Trophoblast cell (in vitro differentiated cells and primary cell): ENCODE data around the gene TEX44.

Experiments used
- DNase-seq, 2 donors: peaks; one replicate each; pipeline ENCODE4 v3.0.0-alpha.2; 2016
- H2AFZ ChIP-seq: 2 replicates; pipeline ENCODE4 v1.6.1; 2013; ENCODE audit warnings: low read length, moderate library complexity, mild to moderate bottlenecking; ENCODE audit not compliant: insufficient read depth, poor library complexity
- H2AK5ac ChIP-seq: 2 replicates; pipeline ENCODE4 v1.6.1; 2013; ENCODE audit warnings: mild to moderate bottlenecking, low read length
- H2BK120ac ChIP-seq: 2 replicates; pipeline ENCODE4 v1.6.1; 2013; ENCODE audit warnings: low read length, mild to moderate bottlenecking, moderate library complexity; ENCODE audit not compliant: insufficient read depth, poor library complexity
- H2BK12ac ChIP-seq: 2 replicates; pipeline ENCODE4 v1.6.1; 2013; ENCODE audit warnings: mild to moderate bottlenecking, low read length, moderate library complexity
- H2BK5ac ChIP-seq: 2 replicates; pipeline ENCODE4 v1.6.1; 2013; ENCODE audit warnings: low read length, low read depth, moderate library complexity, mild to moderate bottlenecking; ENCODE audit not compliant: poor library complexity
- H3K14ac ChIP-seq: 2 replicates; pipeline ENCODE4 v1.6.1; 2013; ENCODE audit warnings: mild to moderate bottlenecking, low read length
- H3K18ac ChIP-seq: 2 replicates; pipeline ENCODE4 v1.6.1; 2013; ENCODE audit warnings: mild to moderate bottlenecking, low read length
- H3K23ac ChIP-seq: 2 replicates; pipeline ENCODE4 v1.6.1; 2013; ENCODE audit warnings: low read length
- H3K27ac ChIP-seq: 2 replicates; pipeline ENCODE4 v1.5.1; 2013; ENCODE audit warnings: low read depth, mild to moderate bottlenecking, inconsistent platforms, low read length, moderate library complexity
- H3K27me3 ChIP-seq: 2 replicates; pipeline ENCODE4 v1.6.1; 2013; ENCODE audit warnings: inconsistent platforms, mild to moderate bottlenecking, low read length, moderate library complexity; ENCODE audit not compliant: insufficient read depth
- H3K36me3 ChIP-seq, 2 experiments: 1 replicate in 1 of 2; 2 replicates in 1 of 2; pipeline ENCODE4 v1.6.1; 2013; ENCODE audit warnings: low read length in 2 of 2, mild to moderate bottlenecking in 2 of 2, moderate library complexity in 1 of 2; ENCODE audit not compliant: insufficient read depth in 2 of 2, control insufficient read depth in 1 of 2
- H3K4ac ChIP-seq: 2 replicates; pipeline ENCODE4 v1.6.1; 2013; ENCODE audit warnings: low read depth, mild to moderate bottlenecking, low read length, moderate library complexity
- H3K4me1 ChIP-seq, 2 experiments: 1 replicate in 1 of 2; 2 replicates in 1 of 2; pipeline ENCODE4 v1.6.1; 2013; ENCODE audit warnings: low read length in 2 of 2, mild to moderate bottlenecking in 2 of 2, moderate library complexity in 1 of 2; ENCODE audit not compliant: insufficient read depth in 2 of 2, control insufficient read depth in 1 of 2
- H3K4me2 ChIP-seq: 2 replicates; pipeline ENCODE4 v1.6.1; 2013; ENCODE audit warnings: inconsistent platforms, mild to moderate bottlenecking, low read length, moderate library complexity
- H3K4me3 ChIP-seq: 2 replicates; pipeline ENCODE4 v1.5.1; 2013; ENCODE audit warnings: mild to moderate bottlenecking, low read depth, low read length, inconsistent platforms
- H3K79me1 ChIP-seq: one replicate; pipeline ENCODE4 v1.6.1; 2013; ENCODE audit warnings: low read length
- H3K79me2 ChIP-seq: 2 replicates; pipeline ENCODE4 v1.6.1; 2013; ENCODE audit warnings: low read length, mild to moderate bottlenecking; ENCODE audit not compliant: control insufficient read depth, insufficient read depth, poor library complexity
- H3K9ac ChIP-seq: 2 replicates; pipeline ENCODE4 v1.6.1; 2013; ENCODE audit warnings: mild to moderate bottlenecking, low read length
- H3K9me3 ChIP-seq: 2 replicates; pipeline ENCODE4 v1.6.1; 2013; ENCODE audit warnings: low read depth, mild to moderate bottlenecking, control low read depth, inconsistent platforms, low read length; ENCODE audit not compliant: insufficient read depth
- H4K12ac ChIP-seq: 2 replicates; pipeline ENCODE4 v1.6.1; 2013; ENCODE audit warnings: low read depth, mild to moderate bottlenecking, low read length, moderate library complexity
- H4K8ac ChIP-seq: 2 replicates; pipeline ENCODE4 v1.6.1; 2013; ENCODE audit warnings: low read depth, mild to moderate bottlenecking, low read length, moderate library complexity
- H4K91ac ChIP-seq: one replicate; pipeline ENCODE4 v1.6.1; 2013; ENCODE audit warnings: low read depth, mild to moderate bottlenecking, low read length, moderate library complexity
- WGBS: extraction: QIAGEN DNeasy Blood & Tissue Kit; methylation state at CpG from one replicate; pipeline ENCODE4 v1.1.7; 2013; ENCODE audit warnings: missing lambda C conversion rate; ENCODE audit not compliant: insufficient read length, insufficient coverage; ENCODE audit errors: extremely low coverage; 5-methylcytosine and 5-hydroxymethylcytosine counted together

The TEX44 gene

DNA sequence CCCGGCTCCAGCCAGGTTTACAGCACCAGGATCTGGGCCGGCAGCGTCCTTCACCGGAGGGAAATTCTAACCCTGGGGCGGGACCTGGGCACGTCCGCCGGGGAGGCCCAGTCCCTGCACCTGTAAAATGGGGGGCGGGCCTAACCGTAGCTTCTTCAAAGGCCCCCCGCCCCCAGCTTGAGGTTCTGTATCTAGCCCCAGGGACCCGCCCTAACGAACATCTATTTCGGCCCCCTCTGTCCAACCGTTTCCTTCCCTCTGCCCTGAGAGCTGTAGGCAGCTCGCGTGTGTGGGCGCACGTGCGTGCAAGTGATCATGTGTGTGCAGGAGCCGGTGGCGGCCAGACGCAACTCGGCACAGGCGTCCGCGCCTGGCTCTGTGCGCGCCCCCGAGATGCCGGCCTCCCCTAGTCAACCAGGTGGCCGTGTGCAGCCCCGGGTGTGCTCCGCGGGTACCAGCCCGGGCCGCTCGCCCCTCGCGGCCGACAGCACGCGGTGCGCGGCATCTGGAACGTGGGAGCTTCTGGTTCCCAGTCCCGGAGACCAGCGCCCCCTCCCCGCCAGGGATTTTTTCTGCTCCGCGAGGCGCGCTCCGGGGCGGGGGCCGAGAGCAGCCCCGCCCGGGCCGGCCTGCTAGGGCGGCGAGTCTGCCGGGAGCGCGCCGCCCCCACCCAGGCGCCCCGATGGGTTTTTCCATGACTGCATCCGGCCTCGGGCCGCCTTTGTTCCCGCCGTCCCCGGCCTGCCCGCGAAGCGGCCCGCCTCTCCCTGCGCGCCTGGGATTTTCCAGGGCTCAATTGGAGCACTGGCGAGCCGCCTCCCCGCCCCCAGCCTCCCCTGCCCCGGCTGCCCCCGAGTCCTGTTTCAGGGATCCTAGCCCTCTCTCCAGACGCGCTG lies 21.2 kb downstream of the TEX44 start:
- Histone ChIP-seq H3K27ac (peak overlapping the region; percentile 97), H3K4me1 (peaks cover 36 to 50% of the 10 kb centered on the region in 2 experiments), H3K4ac (peak overlapping the region; percentile 80), H3K4me2 (peak overlapping the region; percentile 70), H3K14ac (peak overlapping the region; percentile 93), H3K9ac (peak overlapping the region; percentile 96), H4K91ac (peak overlapping the region; percentile 97), H3K79me1 (peaks cover 41% of the 10 kb centered on the region), H2AK5ac (peak overlapping the region; percentile 92), H2BK5ac (peak overlapping the region; percentile 96), H3K79me2 (peaks cover 9% of the 10 kb centered on the region), H4K12ac (peak overlapping the region; percentile 60), H3K9me3 (no peaks in the 10 kb centered on the region), H2AFZ (peak overlapping the region; percentile 80), H3K18ac (peak overlapping the region; percentile 93), H3K27me3 (no peaks in the 10 kb centered on the region), H2BK120ac (peak overlapping the region; percentile 86), H3K4me3 (peak overlapping the region; percentile 73), H3K36me3 (no peaks in the 10 kb centered on the region), H3K23ac (no peak overlapping the region), H2BK12ac (peak overlapping the region; percentile 67), H4K8ac (peak overlapping the region; percentile 88)
- DNase-seq, result peak; percentile 91 to 93
- WGBS, result no CpG with 5 or more reads among the region's 86 CpGs

DNA sequence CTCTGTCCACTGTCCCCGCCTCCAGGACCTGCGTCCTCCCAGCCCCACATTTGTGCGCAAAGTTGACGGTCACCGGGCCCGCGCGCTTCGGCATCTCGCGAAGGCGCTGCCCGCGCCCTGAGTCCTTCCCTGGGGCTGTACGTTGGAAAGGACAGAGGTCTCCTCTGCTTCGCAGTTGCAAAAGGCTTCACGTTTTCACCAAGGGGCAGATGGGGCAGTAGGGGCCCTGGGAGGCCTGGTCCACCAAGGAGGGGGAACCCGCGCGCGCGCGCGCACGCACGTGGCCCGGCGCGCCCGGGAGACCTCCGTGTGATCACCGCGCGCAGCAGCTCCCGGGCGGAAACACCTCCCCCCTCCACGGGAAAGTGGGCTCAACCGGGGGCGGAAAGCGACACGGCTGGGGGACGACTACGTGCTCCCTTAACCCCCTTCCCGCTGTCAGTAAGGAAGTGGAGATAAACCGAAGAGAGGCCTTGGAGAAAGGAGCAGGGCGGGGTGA lies 21.9 kb downstream of the TEX44 start:
- Histone ChIP-seq H3K36me3 (no peaks in the 10 kb centered on the region), H3K4ac (peak overlapping the region; percentile 87), H2BK5ac (peak overlapping the region; percentile 96), H3K4me2 (peak overlapping the region; percentile 70), H2AFZ (peak overlapping the region; percentile 68), H3K14ac (peak overlapping the region; percentile 93), H2AK5ac (peak overlapping the region; percentile 57), H3K79me1 (peaks cover 41% of the 10 kb centered on the region), H4K91ac (peak overlapping the region; percentile 96), H3K18ac (peak overlapping the region; percentile 93), H4K8ac (peak overlapping the region; percentile 88), H3K27ac (peak overlapping the region; percentile 97), H3K4me1 (peaks cover 36 to 50% of the 10 kb centered on the region in 2 experiments), H2BK120ac (peak overlapping the region; percentile 27), H3K23ac (no peak overlapping the region), H3K4me3 (peak overlapping the region; percentile 73), H3K9me3 (no peaks in the 10 kb centered on the region), H2BK12ac (peak overlapping the region; percentile 35), H3K27me3 (no peaks in the 10 kb centered on the region), H4K12ac (peak overlapping the region; percentile 59), H3K9ac (peak overlapping the region; percentile 96), H3K79me2 (peaks cover 9% of the 10 kb centered on the region)
- DNase-seq, result no peak
- no CpG with 5 or more reads among the region's 46 CpGs for WGBS

DNA sequence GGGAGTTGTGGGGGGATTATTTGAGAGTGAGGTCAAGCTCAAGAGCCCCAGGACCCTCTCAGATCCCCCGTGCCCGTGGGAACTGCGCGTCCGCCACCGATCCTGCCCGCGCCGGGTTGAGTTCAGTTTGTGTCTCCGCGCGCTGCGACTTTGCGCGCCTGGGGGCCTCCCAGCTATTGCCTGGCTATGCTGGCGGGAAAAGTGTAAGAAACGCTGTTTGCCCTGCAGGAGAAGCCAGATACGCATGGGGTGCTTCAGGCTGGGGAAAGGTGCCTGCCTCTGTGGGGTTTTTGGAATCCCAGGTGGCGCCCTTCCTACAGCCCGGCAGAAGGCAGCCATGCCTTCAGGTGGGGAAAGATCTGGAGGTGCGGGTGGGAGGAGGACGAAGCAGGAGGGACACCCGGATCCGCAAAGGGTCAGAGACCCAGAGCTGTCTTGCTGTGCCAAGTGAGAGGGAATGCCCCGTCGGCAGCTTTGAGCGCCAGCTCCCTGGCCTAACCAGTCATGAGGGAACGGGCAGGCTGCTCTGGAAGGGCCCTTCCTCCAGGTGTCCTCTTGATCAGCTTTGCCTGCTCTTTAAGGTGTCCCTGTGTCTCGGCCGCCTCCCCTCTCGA lies 22.5 kb downstream of the TEX44 start:
- peak overlapping the region; percentile 73 for H3K4me3 ChIP-seq
- peak overlapping the region; percentile 97 for H3K27ac ChIP-seq
- peak overlapping the region; percentile 96 for H4K91ac ChIP-seq
- peak overlapping the region; percentile 96 for H3K9ac ChIP-seq
- peak overlapping the region; percentile 93 for H3K18ac ChIP-seq
- peak overlapping the region; percentile 93 for H3K14ac ChIP-seq
- WGBS, result no CpG with 5 or more reads among the region's 31 CpGs
- H4K12ac ChIP-seq, result peak overlapping the region; percentile 59
- peak overlapping the region; percentile 70 for H3K4me2 ChIP-seq
- H3K79me2 ChIP-seq, result peaks cover 9% of the 10 kb centered on the region
- H3K79me1 ChIP-seq, result peaks cover 41% of the 10 kb centered on the region
- peak overlapping the region; percentile 27 for H2BK120ac ChIP-seq
- H3K9me3 ChIP-seq, result no peaks in the 10 kb centered on the region
- H3K4me1 ChIP-seq, result peaks cover 34 to 50% of the 10 kb centered on the region in 2 experiments
- peak overlapping the region; percentile 65 for H2AK5ac ChIP-seq
- H3K23ac ChIP-seq, result no peak overlapping the region
- DNase-seq, result peak; percentile 66 to 71
- no peaks in the 10 kb centered on the region for H3K27me3 ChIP-seq
- H2AFZ ChIP-seq, result peak overlapping the region; percentile 68
- no peaks in the 10 kb centered on the region for H3K36me3 ChIP-seq
- peak overlapping the region; percentile 88 for H4K8ac ChIP-seq
- peak overlapping the region; percentile 96 for H2BK5ac ChIP-seq
- peak overlapping the region; percentile 78 for H2BK12ac ChIP-seq
- peak overlapping the region; percentile 87 for H3K4ac ChIP-seq

DNA sequence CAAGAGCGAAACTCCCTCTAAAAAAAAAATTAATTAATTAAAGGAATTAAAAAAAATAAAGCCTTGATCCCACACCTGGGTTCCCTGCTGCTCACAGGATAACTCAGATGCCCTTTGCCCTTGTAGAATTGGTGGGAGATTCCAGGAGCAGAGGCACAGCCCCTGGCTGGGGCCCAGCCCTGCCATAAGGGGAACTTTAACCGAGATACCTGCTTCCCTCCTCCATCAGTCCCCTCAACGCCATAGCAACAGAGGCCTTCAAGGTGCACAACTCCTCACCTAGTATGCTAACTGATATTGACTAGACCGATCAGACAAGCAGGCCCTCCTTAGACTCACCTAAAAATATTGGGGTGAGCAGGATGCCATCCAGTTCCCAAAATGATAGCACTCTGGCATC lies 23.6 kb downstream of the TEX44 start:
- Histone ChIP-seq H3K27me3 (no peaks in the 10 kb centered on the region), H3K23ac (no peak overlapping the region), H3K4me3 (no peak overlapping the region), H3K79me2 (peaks cover 11% of the 10 kb centered on the region), H3K4ac (no peak overlapping the region), H4K8ac (no peak overlapping the region), H3K27ac (no peak overlapping the region), H3K9ac (no peak overlapping the region), H3K14ac (no peak overlapping the region), H3K4me2 (no peak overlapping the region), H3K36me3 (no peaks in the 10 kb centered on the region), H2BK120ac (no peak overlapping the region), H3K4me1 (peaks cover 38 to 49% of the 10 kb centered on the region in 2 experiments), H2BK12ac (no peak overlapping the region), H2AFZ (no peak overlapping the region), H3K79me1 (peaks cover 44% of the 10 kb centered on the region), H2AK5ac (peak overlapping the region; percentile 16), H2BK5ac (no peak overlapping the region), H3K9me3 (no peaks in the 10 kb centered on the region), H4K12ac (no peak overlapping the region), H4K91ac (no peak overlapping the region), H3K18ac (no peak overlapping the region)
- WGBS, result no CpG with 5 or more reads among the region's 4 CpGs
- no peak for DNase-seq
